H9 (cell line): Measurements from ENCODE around the gene CCDC186. TPM values are rescaled to one million over a fixed set of nuclear protein-coding genes. Genes with fewer than 3 reads are reported as not detected.

Experiments used
- DNase-seq: peaks from one replicate; pipeline ENCODE4 v3.0.0-alpha.2; 2017
- H2AFZ ChIP-seq: one replicate; pipeline ENCODE4 v1.6.1; 2013; ENCODE audit warnings: mild to moderate bottlenecking, low read length, control low read depth, moderate library complexity
- H2AK5ac ChIP-seq: 2 replicates; pipeline ENCODE4 v1.6.1; 2013; ENCODE audit warnings: low read length, control low read depth, mixed read lengths; ENCODE audit not compliant: insufficient read length
- H2BK120ac ChIP-seq: one replicate; pipeline ENCODE4 v1.6.1; 2013; ENCODE audit warnings: low read depth, mild to moderate bottlenecking, low read length, control low read depth, inconsistent platforms; ENCODE audit not compliant: poor library complexity, severe bottlenecking
- H2BK12ac ChIP-seq: 2 replicates; pipeline ENCODE4 v1.6.1; 2013; ENCODE audit warnings: low read length, control low read depth, mixed read lengths, low read depth; ENCODE audit not compliant: insufficient read length
- H2BK15ac ChIP-seq: 2 replicates; pipeline ENCODE4 v1.6.1; 2013; ENCODE audit warnings: low read depth, low read length, control low read depth
- H2BK20ac ChIP-seq: one replicate; pipeline ENCODE4 v1.6.1; 2013; ENCODE audit warnings: low read depth, mild to moderate bottlenecking, low read length, control low read depth, inconsistent platforms; ENCODE audit not compliant: poor library complexity, severe bottlenecking
- H2BK5ac ChIP-seq: 2 replicates; pipeline ENCODE4 v1.6.1; 2013; ENCODE audit warnings: low read length, control low read depth, mixed read lengths; ENCODE audit not compliant: insufficient read length
- H3K14ac ChIP-seq: 2 replicates; pipeline ENCODE4 v1.6.1; 2013; ENCODE audit warnings: low read length, control low read depth; ENCODE audit not compliant: insufficient read depth
- H3K18ac ChIP-seq: 2 replicates; pipeline ENCODE4 v1.6.1; 2013; ENCODE audit warnings: low read depth, mild to moderate bottlenecking, mixed read lengths, low read length, control low read depth; ENCODE audit not compliant: insufficient read length
- H3K23ac ChIP-seq: 2 replicates; pipeline ENCODE4 v1.6.1; 2013; ENCODE audit warnings: low read length, control low read depth, mixed read lengths, low read depth; ENCODE audit not compliant: insufficient read length
- H3K23me2 ChIP-seq: 2 replicates; pipeline ENCODE4 v1.6.1; 2013; ENCODE audit warnings: low read depth, mild to moderate bottlenecking, mixed read lengths, low read length, control low read depth; ENCODE audit not compliant: insufficient read length, poor library complexity, severe bottlenecking
- H3K27ac ChIP-seq: 2 replicates; pipeline ENCODE4 v1.5.1; 2013; ENCODE audit warnings: low read length, control low read depth, mixed read lengths, low read depth; ENCODE audit not compliant: insufficient read length
- H3K27me3 ChIP-seq: 2 replicates; pipeline ENCODE4 v1.6.1; 2013; ENCODE audit warnings: low read length, control low read depth, inconsistent platforms; ENCODE audit not compliant: insufficient read depth
- H3K4ac ChIP-seq: 2 replicates; pipeline ENCODE4 v1.6.1; 2013; ENCODE audit warnings: low read depth, mild to moderate bottlenecking, control low read depth, inconsistent platforms, low read length, moderate library complexity
- H3K4me1 ChIP-seq: 2 replicates; pipeline ENCODE4 v1.6.1; 2013; ENCODE audit warnings: low read length, control low read depth, inconsistent platforms; ENCODE audit not compliant: insufficient read depth
- H3K4me2 ChIP-seq: 2 replicates; pipeline ENCODE4 v1.6.1; 2013; ENCODE audit warnings: low read length, control low read depth, mixed read lengths; ENCODE audit not compliant: insufficient read length, insufficient read depth
- H3K56ac ChIP-seq: 2 replicates; pipeline ENCODE4 v1.6.1; 2013; ENCODE audit warnings: low read depth, mild to moderate bottlenecking, mixed read lengths, low read length, control low read depth; ENCODE audit not compliant: insufficient read length
- H3K79me1 ChIP-seq: 2 replicates; pipeline ENCODE4 v1.6.1; 2013; ENCODE audit warnings: low read depth, mild to moderate bottlenecking, moderate library complexity, low read length, control low read depth, inconsistent platforms; ENCODE audit not compliant: insufficient read depth, poor library complexity, severe bottlenecking
- H3K79me2 ChIP-seq: 2 replicates; pipeline ENCODE4 v1.6.1; 2013; ENCODE audit warnings: low read length, control low read depth, inconsistent platforms; ENCODE audit not compliant: insufficient read depth
- H3K9ac ChIP-seq: 2 replicates; pipeline ENCODE4 v1.6.1; 2013; ENCODE audit warnings: low read length, control low read depth, mixed read lengths; ENCODE audit not compliant: insufficient read length; ENCODE audit errors: extremely low read depth
- H3K9me3 ChIP-seq: one replicate; pipeline ENCODE4 v1.6.1; 2013; ENCODE audit warnings: low read depth, low read length, inconsistent platforms; ENCODE audit not compliant: control insufficient read depth
- H3T11ph ChIP-seq: one replicate; pipeline ENCODE4 v1.6.1; 2013; ENCODE audit warnings: mild to moderate bottlenecking, low read length, control low read depth, inconsistent platforms
- H4K20me1 ChIP-seq: one replicate; pipeline ENCODE4 v1.6.1; 2013; ENCODE audit not compliant: control insufficient read depth, insufficient read length, insufficient read depth
- H4K5ac ChIP-seq: 2 replicates; pipeline ENCODE4 v1.6.1; 2013; ENCODE audit warnings: low read depth, mild to moderate bottlenecking, mixed read lengths, low read length, control low read depth; ENCODE audit not compliant: insufficient read length
- H4K8ac ChIP-seq: replicated peaks from 2 replicates; pipeline ENCODE4 v1.6.1; 2013; ENCODE audit warnings: low read length, control low read depth, mixed read lengths, low read depth; ENCODE audit not compliant: insufficient read length
- H4K91ac ChIP-seq: 2 replicates; pipeline ENCODE4 v1.6.1; 2013; ENCODE audit warnings: low read depth, mild to moderate bottlenecking, moderate library complexity, mixed read lengths, low read length, control low read depth; ENCODE audit not compliant: insufficient read length
- H3K27ac Mint-ChIP-seq, 3 experiments: 2 replicates in 2 of 3; 3 replicates in 1 of 3; pipeline ENCODE4 v1.8.0; 2020 to 2021; ENCODE audit warnings: mixed read lengths in 3 of 3, mild to moderate bottlenecking in 1 of 3, moderate library complexity in 1 of 3
- H3K27me3 Mint-ChIP-seq: 2 replicates; pipeline ENCODE4 v1.8.0; 2021; ENCODE audit warnings: low read depth, mild to moderate bottlenecking, moderate library complexity, mixed read lengths
- H3K36me3 Mint-ChIP-seq, 3 experiments: 2 replicates in 2 of 3; 3 replicates in 1 of 3; pipeline ENCODE4 v1.8.0; 2020 to 2021; ENCODE audit warnings: low read depth in 3 of 3, mixed read lengths in 3 of 3; ENCODE audit not compliant: insufficient read depth in 1 of 3
- H3K4me1 Mint-ChIP-seq, 2 experiments: 2 replicates each; pipeline ENCODE4 v1.8.0; 2020; ENCODE audit warnings: mixed read lengths in 2 of 2
- H3K4me3 Mint-ChIP-seq, 2 experiments: 2 replicates in 1 of 2; 3 replicates in 1 of 2; pipeline ENCODE4 v1.8.0; 2020 to 2021; ENCODE audit warnings: mild to moderate bottlenecking in 2 of 2, mixed read lengths in 2 of 2, moderate library complexity in 1 of 2
- H3K9me3 Mint-ChIP-seq, 2 experiments: 2 replicates in 1 of 2; 3 replicates in 1 of 2; pipeline ENCODE4 v1.8.0; 2020; ENCODE audit warnings: mild to moderate bottlenecking in 2 of 2, mixed read lengths in 2 of 2, moderate library complexity in 1 of 2
- CTCF ChIP-seq: fragments of 200-600 bp; sonication (generic); conservative IDR thresholded peaks from 3 replicates; pipeline ENCODE4 v1.8.0; 2021; ENCODE audit warnings: antibody characterized with exemption, mild to moderate bottlenecking
- WGBS: extraction: QIAGEN DNeasy Blood & Tissue Kit; methylation state at CpG from one replicate; pipeline ENCODE4 v1.1.7; 2013; ENCODE audit warnings: missing lambda C conversion rate, low lambda C conversion rate, mixed read lengths; ENCODE audit not compliant: insufficient read length; ENCODE audit errors: extremely low coverage; 5-methylcytosine and 5-hydroxymethylcytosine counted together
- total RNA-seq: library from RNA; stranded (reverse); gene quantifications from 2 replicates; pipeline ENCODE4 v1.2.1, GENCODE V29; 2021

The CCDC186 gene
- total RNA-seq, 1 experiment from 2014 or later, result 16.7 TPM

- Histone ChIP-seq H3K79me2 (no peaks in the 10 kb centered on the region), H2BK5ac (no peak overlapping the region), H3K18ac (no peak overlapping the region), H2AK5ac (no peak overlapping the region), H2AFZ (no peak overlapping the region), H3K79me1 (no peaks in the 10 kb centered on the region), H4K91ac (no peak overlapping the region), H4K20me1 (no peaks in the 10 kb centered on the region), H2BK20ac (no peak overlapping the region), H3K4me2 (no peak overlapping the region), H2BK120ac (no peak overlapping the region), H3K56ac (no peak overlapping the region), H2BK15ac (no peak overlapping the region), H3K14ac (no peak overlapping the region), H3K9me3 (no peaks in the 10 kb centered on the region), H3T11ph (no peak overlapping the region), H3K4me1 (no peaks in the 10 kb centered on the region), H3K4ac (no peak overlapping the region), H2BK12ac (no peak overlapping the region), H3K27ac (no peak overlapping the region), H3K9ac (no peak overlapping the region), H3K27me3 (no peaks in the 10 kb centered on the region), H3K23ac (no peak overlapping the region), H3K23me2 (no peaks in the 10 kb centered on the region), H4K8ac (no peak overlapping the region), H4K5ac (no peak overlapping the region)
- no peak for TF ChIP-seq CTCF
- Mint-ChIP-seq H3K27ac (no peak overlapping the region), H3K4me1 (no peaks in the 10 kb centered on the region), H3K9me3 (no peaks in the 10 kb centered on the region), H3K27me3 (no peaks in the 10 kb centered on the region; the same call in 1 of the 2 replicates), H3K4me3 (no peak overlapping the region), H3K36me3 (no peaks in the 10 kb centered on the region)
- no CpG with 5 or more reads among the region's 1 CpG for WGBS
- no peak for DNase-seq
Observed at GRCh38 chr10:114215033-114215432, 41.0 kb upstream of the CCDC186 start.
